ENCODE data around the gene EFHC1.
A peak's percentile ranks its signal among the peaks of the same experiment; 100 is the strongest.

Gene EFHC1

GRCh38 chr6:52516269-52516668 is 96.1 kb downstream of the EFHC1 start:
- no peak overlapping the region for H3K9ac ChIP-seq (ENCODE audit: low read depth, low read length, poor library complexity, severe bottlenecking)
- peaks cover 11% of the 10 kb centered on the region for H3K4me1 ChIP-seq (ENCODE audit: insufficient read depth, low read length, poor library complexity, severe bottlenecking)
- no peak overlapping the region for H2AFZ ChIP-seq (ENCODE audit: low read length)
- H3K79me2 ChIP-seq (ENCODE audit: insufficient read depth, low read length) = peaks cover 55% of the 10 kb centered on the region
- H3K4me2 ChIP-seq (ENCODE audit: low read depth, low read length, poor library complexity, severe bottlenecking) = no peak overlapping the region
- peaks cover 9% of the 10 kb centered on the region for H4K20me1 ChIP-seq (ENCODE audit: insufficient read depth, low read length, poor library complexity, severe bottlenecking)
- no peaks in the 10 kb centered on the region for H3K27me3 ChIP-seq (ENCODE audit: insufficient read depth, low read length, poor library complexity, severe bottlenecking)
- H3K9me3 ChIP-seq (ENCODE audit: insufficient read depth, low read depth, low read length) = no peaks in the 10 kb centered on the region
- peaks cover 87% of the 10 kb centered on the region for H3K36me3 ChIP-seq (ENCODE audit: insufficient read depth, low read length)
- no peaks in the 10 kb centered on the region for H3K9me2 ChIP-seq (replicated peaks; ENCODE audit: low read depth, low read length)
- TF ChIP-seq EZH2phosphoT487 (IDR thresholded peaks at IDR 0.05; ENCODE audit: borderline replicate concordance) = no peak
- no peak for TF ChIP-seq CTCF (conservative IDR thresholded peaks at IDR 0.05; ENCODE audit: low read length)
- H3K4me3 ChIP-seq (ENCODE audit: low read length, poor library complexity, severe bottlenecking) = no peak overlapping the region
- H3F3A ChIP-seq (ENCODE audit: low read depth) = no peaks in the 10 kb centered on the region

- no peaks in the 10 kb centered on the region for H3F3A ChIP-seq (ENCODE audit: low read depth)
- H3K4me1 ChIP-seq (ENCODE audit: insufficient read depth, low read length, poor library complexity, severe bottlenecking) = peaks cover 13% of the 10 kb centered on the region
- peaks cover 9% of the 10 kb centered on the region for H4K20me1 ChIP-seq (ENCODE audit: insufficient read depth, low read length, poor library complexity, severe bottlenecking)
- TF ChIP-seq CTCF (conservative IDR thresholded peaks at IDR 0.05; ENCODE audit: low read length) (no peak), EZH2phosphoT487 (IDR thresholded peaks at IDR 0.05; ENCODE audit: borderline replicate concordance) (no peak)
- no peak overlapping the region for H2AFZ ChIP-seq (ENCODE audit: low read length)
- no peaks in the 10 kb centered on the region for H3K9me2 ChIP-seq (replicated peaks; ENCODE audit: low read depth, low read length)
- no peak overlapping the region for H3K9ac ChIP-seq (ENCODE audit: low read depth, low read length, poor library complexity, severe bottlenecking)
- no peak overlapping the region for H3K4me3 ChIP-seq (ENCODE audit: low read length, poor library complexity, severe bottlenecking)
- H3K4me2 ChIP-seq (ENCODE audit: low read depth, low read length, poor library complexity, severe bottlenecking) = no peak overlapping the region
- peaks cover 80% of the 10 kb centered on the region for H3K36me3 ChIP-seq (ENCODE audit: insufficient read depth, low read length)
- H3K79me2 ChIP-seq (ENCODE audit: insufficient read depth, low read length) = peaks cover 58% of the 10 kb centered on the region
- no peaks in the 10 kb centered on the region for H3K27me3 ChIP-seq (ENCODE audit: insufficient read depth, low read length, poor library complexity, severe bottlenecking)
- no peaks in the 10 kb centered on the region for H3K9me3 ChIP-seq (ENCODE audit: insufficient read depth, low read depth, low read length)
Measured at GRCh38 chr6:52516943-52517342, 96.8 kb downstream of the EFHC1 start.

- peak overlapping the region; percentile 13 for H3K9ac ChIP-seq (ENCODE audit: low read depth, low read length, poor library complexity, severe bottlenecking)
- H3K36me3 ChIP-seq (ENCODE audit: insufficient read depth, low read length) = peaks cover 73% of the 10 kb centered on the region
- H3K4me1 ChIP-seq (ENCODE audit: insufficient read depth, low read length, poor library complexity, severe bottlenecking) = peaks cover 21% of the 10 kb centered on the region
- H3K4me3 ChIP-seq (ENCODE audit: low read length, poor library complexity, severe bottlenecking) = no peak overlapping the region
- no peaks in the 10 kb centered on the region for H3K9me3 ChIP-seq (ENCODE audit: insufficient read depth, low read depth, low read length)
- peak overlapping the region; percentile 19 for H3K4me2 ChIP-seq (ENCODE audit: low read depth, low read length, poor library complexity, severe bottlenecking)
- no peak overlapping the region for H2AFZ ChIP-seq (ENCODE audit: low read length)
- H3K79me2 ChIP-seq (ENCODE audit: insufficient read depth, low read length) = peaks cover 66% of the 10 kb centered on the region
- H4K20me1 ChIP-seq (ENCODE audit: insufficient read depth, low read length, poor library complexity, severe bottlenecking) = peaks cover 9% of the 10 kb centered on the region
- H3K27me3 ChIP-seq (ENCODE audit: insufficient read depth, low read length, poor library complexity, severe bottlenecking) = no peaks in the 10 kb centered on the region
- TF ChIP-seq CTCF (conservative IDR thresholded peaks at IDR 0.05; ENCODE audit: low read length) = no peak
- TF ChIP-seq EZH2phosphoT487 (IDR thresholded peaks at IDR 0.05; ENCODE audit: borderline replicate concordance) = no peak
- H3K9me2 ChIP-seq (replicated peaks; ENCODE audit: low read depth, low read length) = no peaks in the 10 kb centered on the region
- H3F3A ChIP-seq (ENCODE audit: low read depth) = no peaks in the 10 kb centered on the region
Measured at GRCh38 chr6:52517502-52518278, 97.5 kb downstream of the EFHC1 start.

All from Loucy (cell line).